Right ventricle myocardium inferior (tissue), 1 donor: Measurements from ENCODE around the gene SECTM1. TPM values are rescaled to one million over a fixed set of nuclear protein-coding genes. Genes with fewer than 3 reads are reported as not detected.
"Not testable (repeated sequence)": the region's sequence is repeated elsewhere in the genome, so short reads cannot be mapped to it uniquely, and the experiment has no call there.

Source experiments
- ATAC-seq: fragments of 200-7000 bp; cut with Tn5 transposase; one replicate; pipeline ENCODE4 v1.9.1; 2020; ENCODE audit warnings: mild to moderate bottlenecking, moderate library complexity
- DNase-seq: peaks from one replicate; pipeline ENCODE4 v3.0.0; 2021; ENCODE audit errors: missing footprints
- intact Hi-C: fragments of 100-400 bp; cut with DNase I; formaldehyde crosslinking; loops from one replicate; pipeline ENCODE4 v1.11.0; 2022
- total RNA-seq: library from RNA; stranded (reverse); fragmentation: NEBNext Ultra II Directional; extraction: Animal tissue kit (Norgen Biotek cat#: 25700); gene quantifications from one replicate; pipeline ENCODE4 v1.2.1, GENCODE V29; 2021
- donor health status: DM: no; HTN: yes; CAD: no; lungs with severe emphysema.

Gene SECTM1
- total RNA-seq, 1 donor from 2014 or later = 4.9 TPM

GRCh38 chr17:82351713-82352488, 18.3 kb upstream of the SECTM1 start:
- intact Hi-C loops = loop anchor here (1.0 to 10.0 kb wide), 3 partner anchors 62 to 423 kb away; no protein-coding TSS in a partner anchor
- peak; percentile 89 for DNase-seq
- peak; percentile 74 for ATAC-seq

- DNase-seq = no peak
- intact Hi-C loops = loop anchor here (5.0 to 10.0 kb wide), 2 partner anchors 201 to 424 kb away; no protein-coding TSS in a partner anchor
- ATAC-seq = peak; percentile 17
These were observed 17.7 kb upstream of the SECTM1 start for GRCh38 chr17:82351254-82351712.

GRCh38 chr17:82350182-82351030, 16.8 kb upstream of the SECTM1 start:
- intact Hi-C loops = loop anchor here (5.0 to 10.0 kb wide), 2 partner anchors 202 to 424 kb away; no protein-coding TSS in a partner anchor
- no peak for ATAC-seq
- DNase-seq = peak; percentile 79

GRCh38 chr17:82349287-82349701, 15.7 kb upstream of the SECTM1 start:
- intact Hi-C loops = no loop called here
- DNase-seq (no peak), ATAC-seq (no peak)

- intact Hi-C loops = no loop called here
- ATAC-seq (no peak), DNase-seq (no peak)
These were observed 15.3 kb upstream of the SECTM1 start for GRCh38 chr17:82348866-82349265.

- no peak for DNase-seq
- intact Hi-C loops = no loop called here
- no peak for ATAC-seq
These were observed 14.9 kb upstream of the SECTM1 start for GRCh38 chr17:82348434-82348833.

- DNase-seq, ATAC-seq, intact Hi-C loops: not testable (repeated sequence)
These were observed 14.4 kb upstream of the SECTM1 start for GRCh38 chr17:82347994-82348393.

- ATAC-seq (no peak), DNase-seq (peak; percentile 51)
- intact Hi-C loops = no loop called here
These were observed 13.1 kb upstream of the SECTM1 start for GRCh38 chr17:82346342-82347300.

GRCh38 chr17:82345151-82345976, 11.8 kb upstream of the SECTM1 start:
- ATAC-seq (no peak), DNase-seq (no peak)
- intact Hi-C loops = no loop called here

- intact Hi-C loops = no loop called here
- ATAC-seq (no peak), DNase-seq (peak; percentile 58)
These were observed 10.8 kb upstream of the SECTM1 start for GRCh38 chr17:82344175-82344907.

- no peak for DNase-seq
- ATAC-seq = no peak
- intact Hi-C loops = no loop called here
These were observed 10.0 kb upstream of the SECTM1 start for GRCh38 chr17:82343560-82343959.

- ATAC-seq (no peak), DNase-seq (no peak)
- intact Hi-C loops = no loop called here
These were observed 9.0 kb upstream of the SECTM1 start for GRCh38 chr17:82342361-82343079.

- DNase-seq (peak; percentile 68), ATAC-seq (peak; percentile 5)
- intact Hi-C loops = no loop called here
These were observed 6.3 kb upstream of the SECTM1 start for GRCh38 chr17:82339634-82340580.

- ATAC-seq (peak; percentile 56), DNase-seq (peak; percentile 56)
- intact Hi-C loops = no loop called here
These were observed 5.5 kb upstream of the SECTM1 start for GRCh38 chr17:82338858-82339633.
